Transverse colon (tissue), 4 donors: ENCODE data around the gene PTPN18.

Source experiments
- CTCF ChIP-seq, 5 experiments: fragments of 200-600 bp in 3 of 5; fragments of 450-650 bp in 2 of 5; sonication (generic) in 3 of 5; IDR thresholded peaks; 1 replicate in 2 of 5; 2 replicates in 3 of 5; pipeline ENCODE4 v1.5.1; 2016 to 2017; ENCODE audit warnings: antibody characterized with exemption in 5 of 5, inconsistent platforms in 3 of 5, mild to moderate bottlenecking in 2 of 5, moderate library complexity in 1 of 5
- POLR2A ChIP-seq: fragments of 450-650 bp; IDR thresholded peaks from one replicate; pipeline ENCODE4 v1.6.1; 2016; ENCODE audit warnings: antibody characterized with exemption, mild to moderate bottlenecking, moderate library complexity
- POLR2AphosphoS5 ChIP-seq, 3 donors: sonication (generic); formaldehyde crosslinking; IDR thresholded peaks; one replicate each; pipeline ENCODE4 v1.6.1; 2016; ENCODE audit warnings: antibody characterized with exemption in 3 of 3

GRCh38 chr2:130345091-130345490 is 10.8 kb upstream of the PTPN18 start:
- TF ChIP-seq CTCF (IDR thresholded peaks at IDR 0.05), result no peak
- no peak for TF ChIP-seq POLR2AphosphoS5 (IDR thresholded peaks at IDR 0.05)
- TF ChIP-seq POLR2A, result no peak
